ENCODE results near the gene CAPN13. TPM values are rescaled to one million over a fixed set of nuclear protein-coding genes. Genes with fewer than 3 reads are reported as not detected.

The CAPN13 gene
- total and polyA plus RNA-seq, 2 of the 4 experiments (the other 2 are of a cell fraction): not detected

- H3K56ac ChIP-seq (ENCODE audit: extremely low read depth, insufficient read depth, low read length): no peak overlapping the region
- no peak overlapping the region for H3K9ac ChIP-seq (ENCODE audit: low read depth, low read length)
- no peak overlapping the region for H2AK9ac ChIP-seq (replicated peaks; ENCODE audit: low read depth, low read length, poor library complexity)
- no peaks in the 10 kb centered on the region for H3K79me1 ChIP-seq (ENCODE audit: low read depth in 1 of 2, low read length in 2 of 2)
- no peaks in the 10 kb centered on the region for H3K36me3 ChIP-seq (ENCODE audit: control insufficient read depth, insufficient read depth, low read length)
- no peak overlapping the region for H2AFZ ChIP-seq (replicated peaks; ENCODE audit: low read length, poor library complexity)
- no peak overlapping the region for H3K4me3 ChIP-seq (ENCODE audit: insufficient read depth, low read depth, low read length)
- DNase-seq (no peak), ATAC-seq (ENCODE audit: low read depth) (no peak)
- no peak overlapping the region for H2BK5ac ChIP-seq (ENCODE audit: low read depth, low read length, poor library complexity, severe bottlenecking)
- no TSS peak for BruUV-seq (replicated peaks)
- dilution Hi-C loops (cut with HindIII; ENCODE audit: low sequenced_read_pairs, unreplicated experiment) (no loop called here), in situ Hi-C loops (cut with MboI; ENCODE audit: low sequenced_read_pairs) (no loop called here), intact Hi-C loops (cut with micrococcal nuclease) (no loop called here)
- no peak overlapping the region for H2BK20ac ChIP-seq (ENCODE audit: low read depth, low read length)
- H3K4me2 ChIP-seq (ENCODE audit: low read depth, low read length): no peak overlapping the region
- peaks cover 6% of the 10 kb centered on the region for H3K27me3 ChIP-seq (ENCODE audit: control insufficient read depth, insufficient read depth, low read length)
- H2BK15ac ChIP-seq (ENCODE audit: low read depth, low read length): no peak overlapping the region
- H4K20me1 ChIP-seq (ENCODE audit: insufficient read depth, low read length): no peaks in the 10 kb centered on the region
- ChIA-PET POLR2A (ENCODE audit: unreplicated experiment) (no interaction called here), CTCF (no interaction called here)
- no peak overlapping the region for H3K18ac ChIP-seq (ENCODE audit: low read depth, low read length)
- no peak overlapping the region for H3K4ac ChIP-seq (ENCODE audit: low read depth, low read length)
- 46% methylated on average over 10 of the region's 11 CpGs; no CpG with 5 or more reads in 1 of the 2 experiments for WGBS, 2 experiments (ENCODE audit: extremely low coverage in 2 of 2, insufficient read length in 1 of 2)
- no peak overlapping the region for H4K5ac ChIP-seq (ENCODE audit: low read depth, low read length)
- H3K9me1 ChIP-seq (ENCODE audit: insufficient read depth, low read length): no peaks in the 10 kb centered on the region
- H3K9me3 ChIP-seq (ENCODE audit: control insufficient read depth, insufficient read depth, low read length): no peaks in the 10 kb centered on the region
- no peaks in the 10 kb centered on the region for H3K4me1 ChIP-seq (ENCODE audit: control insufficient read depth, insufficient read depth, low read length)
- no peak overlapping the region for H2AK5ac ChIP-seq (ENCODE audit: low read depth, low read length)
- no peak for TF ChIP-seq FOS (IDR thresholded peaks at IDR 0.05; ENCODE audit: low read depth, low read length)
- TF ChIP-seq ELK1 (IDR thresholded peaks at IDR 0.05; ENCODE audit: borderline replicate concordance, low read depth, low read length): no peak
- no peak for TF ChIP-seq MAFK (IDR thresholded peaks at IDR 0.05; ENCODE audit: low read depth, low read length)
- TF ChIP-seq CHD1 (IDR thresholded peaks at IDR 0.05; ENCODE audit: low read depth, low read length): no peak
- TF ChIP-seq RCOR1 (IDR thresholded peaks at IDR 0.05; ENCODE audit: insufficient replicate concordance, low read length): no peak
- no peak for TF ChIP-seq CEBPB (IDR thresholded peaks at IDR 0.05; ENCODE audit: low read depth, low read length)
- TF ChIP-seq POLR2A (IDR thresholded peaks at IDR 0.05; ENCODE audit: low read depth, low read length): no peak
- TF ChIP-seq MAZ (IDR thresholded peaks at IDR 0.05; ENCODE audit: borderline replicate concordance, low read depth, low read length): no peak
- TF ChIP-seq BHLHE40 (IDR thresholded peaks at IDR 0.05; ENCODE audit: low read depth, low read length): no peak
- no peak for TF ChIP-seq CTCF (conservative IDR thresholded peaks at IDR 0.05; ENCODE audit: low read depth, low read length)
- TF ChIP-seq RAD21 (IDR thresholded peaks at IDR 0.05; ENCODE audit: low read length): no peak
- H4K91ac ChIP-seq (ENCODE audit: insufficient read depth, low read depth, low read length): no peak overlapping the region
- H3K14ac ChIP-seq (replicated peaks; ENCODE audit: low read depth, low read length): no peak overlapping the region
- no peak overlapping the region for H3K27ac ChIP-seq (ENCODE audit: insufficient read depth, low read length)
- no peak overlapping the region for H4K8ac ChIP-seq (ENCODE audit: low read depth in 2 of 2, low read length in 2 of 2)
- H2BK120ac ChIP-seq (ENCODE audit: low read depth, low read length): no peak overlapping the region
- no peak overlapping the region for H3K23ac ChIP-seq (ENCODE audit: low read depth, low read length)
Measured at GRCh38 chr2:30770816-30771576, 36.2 kb downstream of the CAPN13 start.
